Left ventricle myocardium inferior (tissue), 1 donor: Measurements from ENCODE around the gene ABLIM2. TPM values are rescaled to one million over a fixed set of nuclear protein-coding genes. Genes with fewer than 3 reads are reported as not detected.

ENCODE experiments used
- DNase-seq: peaks from one replicate; pipeline ENCODE4 v3.0.0-alpha.2; 2020
- H3K27ac ChIP-seq: fragments of 200-600 bp; replicated peaks from 2 replicates; pipeline ENCODE4 v1.8.0; 2021
- H3K27me3 ChIP-seq: fragments of 200-600 bp; 2 replicates; pipeline ENCODE4 v1.8.0; 2021; ENCODE audit warnings: low read depth
- H3K36me3 ChIP-seq: fragments of 200-600 bp; 2 replicates; pipeline ENCODE4 v1.8.0; 2021
- H3K4me1 ChIP-seq: fragments of 200-600 bp; 2 replicates; pipeline ENCODE4 v1.8.0; 2021
- H3K4me3 ChIP-seq: fragments of 200-600 bp; 2 replicates; pipeline ENCODE4 v1.8.0; 2021; ENCODE audit warnings: mild to moderate bottlenecking, moderate library complexity
- H3K9me3 ChIP-seq: fragments of 200-600 bp; replicated peaks from 2 replicates; pipeline ENCODE4 v1.8.0; 2021
- CTCF ChIP-seq: fragments of 200-600 bp; IDR thresholded peaks from 2 replicates; pipeline ENCODE4 v1.8.0; 2021; ENCODE audit warnings: antibody characterized with exemption, mild to moderate bottlenecking, borderline replicate concordance
- intact Hi-C: fragments of 100-400 bp; cut with micrococcal nuclease; formaldehyde crosslinking; loops from one replicate; pipeline ENCODE4 v1.11.0; 2022
- total RNA-seq: library from RNA; stranded (reverse); fragmentation: NEBNext Ultra II Directional; extraction: Animal tissue kit (Norgen Biotek cat#: 25700); gene quantifications from one replicate; pipeline ENCODE4 v1.2.1, GENCODE V29; 2021
- donor health status: DM: no; HTN: yes; CAD: no; lungs with severe emphysema.

The ABLIM2 gene
- total RNA-seq, 1 donor from 2014 or later, result 43.5 TPM

GRCh38 chr4:8086783-8087445 is 71.7 kb downstream of the ABLIM2 start:
- Histone ChIP-seq H3K4me1 (peaks cover 35% of the 10 kb centered on the region), H3K27ac (peak overlapping the region; percentile 18), H3K36me3 (no peaks in the 10 kb centered on the region), H3K9me3 (no peaks in the 10 kb centered on the region), H3K4me3 (no peak overlapping the region), H3K27me3 (no peaks in the 10 kb centered on the region)
- DNase-seq, result no peak
- intact Hi-C loops, result no loop called here
- TF ChIP-seq CTCF, result no peak

DNA sequence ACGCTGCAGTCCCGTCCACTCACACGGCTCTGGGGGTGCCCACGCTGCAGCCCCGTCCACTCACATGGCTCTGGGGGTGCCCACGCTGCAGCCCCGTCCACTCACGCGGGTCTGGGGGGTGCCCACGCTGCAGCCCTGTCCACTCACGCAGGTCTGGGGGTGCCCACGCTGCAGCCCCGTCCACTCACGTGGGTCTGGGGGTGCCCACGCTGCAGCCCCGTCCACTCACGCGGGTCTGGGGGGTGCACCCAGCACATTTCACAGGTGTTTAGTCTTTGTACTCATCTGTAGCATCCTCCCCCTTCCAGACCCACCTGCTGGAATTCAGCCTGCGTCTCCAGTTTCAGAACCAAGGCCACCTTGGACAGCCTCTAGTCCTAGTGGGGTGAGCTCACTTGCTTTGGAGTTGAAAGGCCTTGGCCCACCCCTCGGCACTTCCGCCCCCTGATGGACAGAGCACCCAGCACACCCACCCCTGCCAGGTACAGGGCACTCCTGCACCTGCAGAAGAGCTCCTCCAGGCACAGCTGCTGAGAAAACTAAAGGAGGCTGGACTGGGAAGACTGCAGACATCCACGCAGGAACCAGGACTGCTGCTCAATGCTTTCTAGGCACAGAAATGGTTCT is 73.0 kb downstream of the ABLIM2 start:
- intact Hi-C loops, result no loop called here
- Histone ChIP-seq H3K9me3 (no peaks in the 10 kb centered on the region), H3K4me1 (peaks cover 47% of the 10 kb centered on the region), H3K36me3 (no peaks in the 10 kb centered on the region), H3K27me3 (no peaks in the 10 kb centered on the region), H3K4me3 (no peak overlapping the region), H3K27ac (no peak overlapping the region)
- TF ChIP-seq CTCF, result no peak
- DNase-seq, result no peak

DNA sequence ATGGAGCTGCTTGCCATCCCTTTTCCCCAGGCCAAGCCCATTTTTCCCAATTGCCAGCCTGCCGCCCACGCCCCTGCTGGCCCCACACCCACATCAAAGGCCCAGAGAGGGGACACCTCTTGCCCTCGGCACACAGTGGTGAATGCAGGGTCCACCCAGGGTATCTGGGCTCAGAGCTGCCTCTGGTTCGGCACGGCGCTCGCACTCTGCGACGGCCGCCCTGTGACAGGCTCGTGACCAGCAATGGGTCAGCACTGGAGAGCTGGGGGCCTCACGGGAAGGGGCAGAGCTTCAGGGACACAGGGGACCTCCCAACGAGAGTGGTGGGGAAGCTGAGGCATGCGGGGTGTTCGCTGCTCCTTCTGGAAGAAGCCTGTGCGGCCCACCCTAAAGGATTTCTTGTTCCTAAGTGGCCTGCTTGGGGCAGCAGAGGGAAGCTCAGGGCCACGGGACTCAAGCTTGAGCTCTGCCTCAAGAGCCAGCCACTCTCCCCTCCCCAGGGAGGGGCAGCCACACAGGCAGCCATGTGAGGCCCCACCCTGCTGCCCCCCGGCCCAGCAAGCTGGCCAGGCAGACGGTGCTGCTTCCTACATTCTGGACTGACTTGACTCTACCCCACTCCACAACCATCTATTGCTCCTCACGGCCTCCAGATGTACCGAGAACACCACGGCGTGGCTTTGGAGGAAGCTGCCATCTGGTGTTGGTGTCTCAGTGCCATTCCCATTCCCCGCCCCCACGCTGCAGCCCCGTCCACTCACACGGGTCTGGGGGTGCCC is 73.7 kb downstream of the ABLIM2 start:
- no peak overlapping the region for H3K27ac ChIP-seq
- H3K4me1 ChIP-seq, result peaks cover 52% of the 10 kb centered on the region
- DNase-seq, result no peak
- H3K36me3 ChIP-seq, result no peaks in the 10 kb centered on the region
- intact Hi-C loops, result no loop called here
- H3K9me3 ChIP-seq, result no peaks in the 10 kb centered on the region
- no peaks in the 10 kb centered on the region for H3K27me3 ChIP-seq
- H3K4me3 ChIP-seq, result no peak overlapping the region
- no peak for TF ChIP-seq CTCF

- intact Hi-C loops, result no loop called here
- Histone ChIP-seq H3K4me1 (peaks cover 57% of the 10 kb centered on the region), H3K27ac (no peak overlapping the region), H3K27me3 (no peaks in the 10 kb centered on the region), H3K4me3 (no peak overlapping the region), H3K9me3 (no peaks in the 10 kb centered on the region), H3K36me3 (no peaks in the 10 kb centered on the region)
- no peak for TF ChIP-seq CTCF
- DNase-seq, result no peak
These were observed 74.5 kb downstream of the ABLIM2 start for GRCh38 chr4:8084031-8084660.

- Histone ChIP-seq H3K4me3 (no peak overlapping the region), H3K9me3 (no peaks in the 10 kb centered on the region), H3K4me1 (peaks cover 60% of the 10 kb centered on the region), H3K27me3 (no peaks in the 10 kb centered on the region), H3K36me3 (no peaks in the 10 kb centered on the region), H3K27ac (no peak overlapping the region)
- TF ChIP-seq CTCF, result no peak
- intact Hi-C loops, result no loop called here
- DNase-seq, result no peak
These were observed 75.4 kb downstream of the ABLIM2 start for GRCh38 chr4:8083086-8083825.
